ENCODE results near the gene MRAP.

DNA sequence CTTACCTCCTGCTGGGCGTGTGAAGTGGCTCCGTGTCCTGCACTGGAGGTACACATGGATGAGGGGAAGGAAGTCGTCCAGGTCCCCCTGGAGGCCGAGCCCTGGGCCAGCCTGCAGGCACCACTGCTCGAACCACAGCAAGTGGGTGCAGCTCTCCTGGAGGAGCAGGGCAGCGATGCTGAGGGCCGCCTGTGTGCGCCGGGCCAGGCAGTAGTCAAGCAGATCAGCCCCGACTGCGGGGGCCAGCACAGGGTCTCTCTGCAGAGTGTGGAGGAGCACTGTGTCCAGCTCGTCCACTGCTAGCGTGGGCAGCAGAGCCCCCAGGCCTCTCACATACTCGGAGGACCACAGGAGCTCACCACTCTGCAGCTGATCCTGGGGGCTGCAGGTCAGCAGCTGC is 48.3 kb downstream of the MRAP start:
- no peak for TF ChIP-seq POLR2A (IDR thresholded peaks at IDR 0.05; ENCODE audit: low read length)
- TF ChIP-seq GATA1 (IDR thresholded peaks at IDR 0.05; ENCODE audit: low read depth, low read length), result no peak
